Cardiac fibroblast (primary cell): ENCODE results near the gene LTB4R.

Experiments used
- DNase-seq, 2 donors: peaks; one replicate each; pipeline versions ENCODE4 v3.0.0 to v3.0.0-alpha.2; 2010; ENCODE audit warnings: low read depth in 2 of 2
- H3K4me3 ChIP-seq, 2 donors: replicated peaks in 1 of 2; 1 replicate in 1 of 2; 2 replicates in 1 of 2; pipeline ENCODE4 v1.5.1; 2011; ENCODE audit warnings: low read depth in 2 of 2, low read length in 2 of 2, mild to moderate bottlenecking in 2 of 2, moderate library complexity in 1 of 2
- CTCF ChIP-seq: IDR thresholded peaks from one replicate; pipeline ENCODE4 v1.5.1; 2011; ENCODE audit warnings: low read depth, mild to moderate bottlenecking, low read length, inconsistent platforms

The LTB4R gene

GRCh38 chr14:24337144-24337823 is 26.0 kb downstream of the LTB4R start:
- no peak overlapping the region for H3K4me3 ChIP-seq
- TF ChIP-seq CTCF: no peak
- no peak for DNase-seq

GRCh38 chr14:24337824-24338175 is 26.5 kb downstream of the LTB4R start:
- TF ChIP-seq CTCF: no peak
- no peak overlapping the region for H3K4me3 ChIP-seq
- DNase-seq: no peak

GRCh38 chr14:24338843-24339242 is 27.5 kb downstream of the LTB4R start:
- no peak for DNase-seq
- no peak overlapping the region for H3K4me3 ChIP-seq
- no peak for TF ChIP-seq CTCF

- no peak for DNase-seq
Observed at GRCh38 chr14:24339284-24340151, 28.2 kb downstream of the LTB4R start, which contains the start of gene RIPK3. Gene RIPK3 (minus strand): TSS chr14:24339991. CDS start chr14:24339826, 165 bp downstream.

GRCh38 chr14:24340606-24341005 is 29.3 kb downstream of the LTB4R start:
- no peak for TF ChIP-seq CTCF
- no peak overlapping the region for H3K4me3 ChIP-seq
- DNase-seq: no peak

More at GRCh38 chr14:24339284-24340151, 28.2 kb downstream of the LTB4R start, which contains the start of gene RIPK3:
- TF ChIP-seq CTCF: no peak
- peak within 1 kb of the TSS; percentile 8 to 31 for H3K4me3 ChIP-seq

GRCh38 chr14:24342889-24343288 is 31.6 kb downstream of the LTB4R start:
- no peak for TF ChIP-seq CTCF
- DNase-seq: no peak
- H3K4me3 ChIP-seq: no peak overlapping the region
